A549 (cell line): ENCODE measurements around the gene TRMU. TPM values are rescaled to one million over a fixed set of nuclear protein-coding genes. Genes with fewer than 3 reads are reported as not detected.

Source experiments
- ATAC-seq, 2 experiments: fragments of 200-7000 bp in 1 of 2; fragments of >200 bp in 1 of 2; cut with Nextera tagmentation in 1 of 2; cut with Tn5 transposase in 1 of 2; 3 replicates each; pipeline versions ENCODE4 v1.8.0 to v1.9.1; 2018 to 2020; ENCODE audit warnings: mild to moderate bottlenecking in 1 of 2, moderate library complexity in 1 of 2
- CTCF ChIA-PET: fragments of 300-600 bp; sonication (Branson Sonifier 250); formaldehyde crosslinking; extraction: SDS; loops from one replicate; lab custom pipeline; 2021; ENCODE audit warnings: antibody characterized with exemption, inconsistent platforms; lab: Yijun Ruan, JAX
- POLR2A ChIA-PET: fragments of 350-600 bp; formaldehyde crosslinking; extraction: SDS; loops from one replicate; lab custom pipeline; 2021; ENCODE audit warnings: antibody characterized with exemption, inconsistent platforms; lab: Yijun Ruan, JAX
- DNase-seq, 2 experiments: peaks; one replicate each; pipeline versions ENCODE4 v3.0.0 to v3.0.0-alpha.2; 2011 to 2016; ENCODE audit warnings: low read depth in 1 of 2, low spot score in 1 of 2
- FAIRE-seq: peaks from 2 replicates; lab custom pipeline; 2011; peaks lifted over from hg19 to GRCh38; lab: Jason Lieb, UNC
- H3K27ac ChIP-seq, 2 experiments: fragments of >200 bp; sonication (Bioruptor Twin); formaldehyde crosslinking; 3 replicates each; pipeline ENCODE4 v1.5.1; 2016 to 2017
- H3K4me1 ChIP-seq: fragments of >200 bp; sonication (Bioruptor Twin); formaldehyde crosslinking; 3 replicates; pipeline ENCODE4 v1.6.1; 2016
- H3K4me2 ChIP-seq: fragments of >200 bp; sonication (Bioruptor Twin); formaldehyde crosslinking; 3 replicates; pipeline ENCODE4 v1.6.1; 2016
- H3K4me3 ChIP-seq: fragments of >200 bp; sonication (Bioruptor Twin); formaldehyde crosslinking; 3 replicates; pipeline ENCODE4 v1.5.1; 2016
- H3K9me3 ChIP-seq: fragments of >200 bp; sonication (Bioruptor Twin); formaldehyde crosslinking; 3 replicates; pipeline ENCODE4 v1.6.1; 2016
- ATOH8 ChIP-seq: fragments of 250-450 bp; sonication (Bioruptor Pico); IDR thresholded peaks from 2 replicates; pipeline ENCODE4 v1.5.0; 2020; ENCODE audit warnings: low read depth, mild to moderate bottlenecking, moderate library complexity
- CBX2 ChIP-seq: fragments of 200-600 bp; sonication (generic); IDR thresholded peaks from 2 replicates; pipeline ENCODE4 v1.6.1; 2016; ENCODE audit warnings: low read depth, mild to moderate bottlenecking, borderline replicate concordance
- E2F6 ChIP-seq: IDR thresholded peaks from 2 replicates; pipeline ENCODE4 v1.6.1; 2012; ENCODE audit warnings: low read depth, borderline replicate concordance
- EHF ChIP-seq: fragments of 250-450 bp; sonication (Bioruptor Pico); IDR thresholded peaks from 2 replicates; pipeline ENCODE4 v1.5.0; 2020; ENCODE audit warnings: mild to moderate bottlenecking
- EHMT2 ChIP-seq: fragments of 200-600 bp; sonication (generic); IDR thresholded peaks from 2 replicates; pipeline ENCODE4 v1.6.1; 2016; ENCODE audit warnings: antibody characterized with exemption, low read depth, mild to moderate bottlenecking, moderate library complexity
- ESRRA ChIP-seq: fragments of 150-350 bp; IDR thresholded peaks from 2 replicates; pipeline ENCODE4 v1.6.1; 2014; ENCODE audit warnings: mild to moderate bottlenecking, low read length, borderline replicate concordance
- FOXS1 ChIP-seq: fragments of 250-450 bp; sonication (Bioruptor Pico); IDR thresholded peaks from 2 replicates; pipeline ENCODE4 v1.5.0; 2020; ENCODE audit warnings: mild to moderate bottlenecking, moderate library complexity
- HDAC2 ChIP-seq: fragments of 200-600 bp; sonication (generic); IDR thresholded peaks from 2 replicates; pipeline ENCODE4 v1.6.1; 2016
- HEYL ChIP-seq: fragments of 250-450 bp; sonication (Bioruptor Pico); IDR thresholded peaks from 2 replicates; pipeline ENCODE4 v1.8.0; 2021; ENCODE audit warnings: mild to moderate bottlenecking, moderate library complexity
- JUN ChIP-seq, 2 experiments: fragments of >200 bp; sonication (Bioruptor Twin); formaldehyde crosslinking; IDR thresholded peaks; 2 replicates in 1 of 2; 3 replicates in 1 of 2; pipeline ENCODE4 v1.6.1; 2016 to 2017
- KDM1A ChIP-seq: fragments of 200-600 bp; sonication (generic); IDR thresholded peaks from 2 replicates; pipeline ENCODE4 v1.6.1; 2016; ENCODE audit warnings: low read depth, mild to moderate bottlenecking
- MAFK ChIP-seq: fragments of 450-650 bp; IDR thresholded peaks from 2 replicates; pipeline ENCODE4 v1.6.1; 2014; ENCODE audit not compliant: partially characterized antibody
- MYC ChIP-seq: IDR thresholded peaks from 2 replicates; pipeline ENCODE4 v1.6.1; 2012; ENCODE audit warnings: mild to moderate bottlenecking, inconsistent platforms, low read length, improper control_type of control experiment, borderline replicate concordance
- NPAS2 ChIP-seq: fragments of 250-450 bp; sonication (Bioruptor Pico); IDR thresholded peaks from 2 replicates; pipeline ENCODE4 v1.8.0; 2022; ENCODE audit warnings: mild to moderate bottlenecking, moderate library complexity, borderline replicate concordance
- POLR2AphosphoS2 ChIP-seq: conservative IDR thresholded peaks from 2 replicates; pipeline ENCODE4 v1.6.1; 2012; ENCODE audit warnings: low read length, improper control_type of control experiment, inconsistent platforms
- RCOR1 ChIP-seq: fragments of 150-350 bp; IDR thresholded peaks from 2 replicates; pipeline ENCODE4 v1.6.1; 2014; ENCODE audit warnings: antibody characterized with exemption, low read length, low read depth
- TP53 ChIP-seq: fragments of 250-450 bp; sonication (Bioruptor Pico); IDR thresholded peaks from 2 replicates; pipeline ENCODE4 v1.5.0; 2021; ENCODE audit warnings: mild to moderate bottlenecking, moderate library complexity
- USF2 ChIP-seq: fragments of 450-650 bp; IDR thresholded peaks from 2 replicates; pipeline ENCODE4 v1.6.1; 2014; ENCODE audit warnings: antibody characterized with exemption
- ZNF302 ChIP-seq: fragments of 250-450 bp; sonication (Bioruptor Pico); IDR thresholded peaks from 2 replicates; pipeline ENCODE4 v1.9.0; 2021; ENCODE audit warnings: inconsistent platforms, mild to moderate bottlenecking, moderate library complexity
- WGBS: methylation state at CpG from one replicate; pipeline ENCODE4 v1.1.6; 2017; ENCODE audit errors: missing lambda C conversion rate; 5-methylcytosine and 5-hydroxymethylcytosine counted together
- polyA plus RNA-seq, 4 experiments: library from polyadenylated mRNA; depleted of rRNA in 3 of 4; stranded (reverse); fragments of >200 nt; fragmentation: RNase III in 1 of 4; extraction: RNeasy Plus Mini Kit Qiagen cat#74134 plus additional on column Dnase treatment in 1 of 4; gene quantifications; 2 replicates in 3 of 4; 3 replicates in 1 of 4; pipeline ENCODE4 v1.2.3, GENCODE V29; 2011 to 2017
- TF ChIP-seq, protein P1 (sequence below): IDR thresholded peaks from 2 replicates; pipeline ENCODE4 v1.6.1; 2012
- TF ChIP-seq, protein P2 (sequence below): fragments of >200 bp; sonication (Bioruptor Twin); formaldehyde crosslinking; IDR thresholded peaks from 2 replicates; pipeline ENCODE4 v1.6.1; 2016
- TF ChIP-seq, protein P3 (sequence below): fragments of >200 bp; sonication (Bioruptor Twin); formaldehyde crosslinking; IDR thresholded peaks from 3 replicates; pipeline ENCODE4 v1.5.1; 2016

Gene TRMU
- polyA plus RNA-seq, 2 of the 4 experiments (the other 2 are of a cell fraction) = 33.4 to 44.1 TPM

DNA sequence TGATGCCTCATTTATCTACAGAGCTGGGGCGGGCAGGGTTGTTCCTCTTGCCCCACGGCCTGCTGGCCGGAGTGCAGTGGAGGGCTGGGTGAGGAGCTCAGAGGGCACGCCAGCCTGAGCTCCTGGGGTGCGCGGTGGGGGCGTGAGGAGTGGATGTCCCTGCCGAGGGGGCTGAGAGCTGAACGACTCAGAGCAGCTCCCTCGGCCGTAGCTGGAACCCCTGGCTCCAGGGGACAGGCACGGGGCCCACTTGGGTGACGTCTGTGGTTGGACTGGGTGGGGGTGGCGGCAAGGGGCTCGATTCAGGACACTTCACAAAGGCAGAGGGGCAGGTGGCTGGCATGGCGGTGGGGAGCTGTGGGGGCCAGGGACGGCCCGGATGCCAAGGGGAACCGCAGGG, 62.4 kb downstream of the TRMU start:
- Histone ChIP-seq H3K9me3 (no peaks in the 10 kb centered on the region), H3K4me1 (no peaks in the 10 kb centered on the region), H3K27ac (no peak overlapping the region), H3K4me3 (no peak overlapping the region), H3K4me2 (no peak overlapping the region)
- ChIA-PET CTCF (interaction anchor here (0.8 to 2.5 kb wide), 4 partner anchors 14 to 145 kb away, joined by 3 to 9 read pairs (median 5); no protein-coding TSS in a partner anchor), POLR2A (no interaction called here)
- ATAC-seq = no peak
- DNase-seq = no peak
- 96% methylated on average over 3 of the region's 19 CpGs for WGBS
- no peak for FAIRE-seq
- TF ChIP-seq ESRRA (no peak), FOXS1 (CRISPR knock-in tag) (no peak), ZNF302 (no peak), POLR2AphosphoS2 (no peak), MYC (no peak), KDM1A (no peak), TP53 (CRISPR knock-in tag) (no peak), CBX2 (no peak), NPAS2 (no peak), E2F6 (no peak), EHF (CRISPR knock-in tag) (no peak), ATOH8 (CRISPR knock-in tag) (no peak), EHMT2 (no peak), HEYL (CRISPR knock-in tag) (no peak)
- TF ChIP-seq, protein P1, sequence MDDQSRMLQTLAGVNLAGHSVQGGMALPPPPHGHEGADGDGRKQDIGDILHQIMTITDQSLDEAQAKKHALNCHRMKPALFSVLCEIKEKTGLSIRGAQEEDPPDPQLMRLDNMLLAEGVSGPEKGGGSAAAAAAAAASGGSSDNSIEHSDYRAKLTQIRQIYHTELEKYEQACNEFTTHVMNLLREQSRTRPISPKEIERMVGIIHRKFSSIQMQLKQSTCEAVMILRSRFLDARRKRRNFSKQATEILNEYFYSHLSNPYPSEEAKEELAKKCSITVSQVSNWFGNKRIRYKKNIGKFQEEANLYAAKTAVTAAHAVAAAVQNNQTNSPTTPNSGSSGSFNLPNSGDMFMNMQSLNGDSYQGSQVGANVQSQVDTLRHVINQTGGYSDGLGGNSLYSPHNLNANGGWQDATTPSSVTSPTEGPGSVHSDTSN = no peak
- TF ChIP-seq, protein P2, sequence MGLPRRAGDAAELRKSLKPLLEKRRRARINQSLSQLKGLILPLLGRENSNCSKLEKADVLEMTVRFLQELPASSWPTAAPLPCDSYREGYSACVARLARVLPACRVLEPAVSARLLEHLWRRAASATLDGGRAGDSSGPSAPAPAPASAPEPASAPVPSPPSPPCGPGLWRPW = no peak
- TF ChIP-seq, protein P3, sequence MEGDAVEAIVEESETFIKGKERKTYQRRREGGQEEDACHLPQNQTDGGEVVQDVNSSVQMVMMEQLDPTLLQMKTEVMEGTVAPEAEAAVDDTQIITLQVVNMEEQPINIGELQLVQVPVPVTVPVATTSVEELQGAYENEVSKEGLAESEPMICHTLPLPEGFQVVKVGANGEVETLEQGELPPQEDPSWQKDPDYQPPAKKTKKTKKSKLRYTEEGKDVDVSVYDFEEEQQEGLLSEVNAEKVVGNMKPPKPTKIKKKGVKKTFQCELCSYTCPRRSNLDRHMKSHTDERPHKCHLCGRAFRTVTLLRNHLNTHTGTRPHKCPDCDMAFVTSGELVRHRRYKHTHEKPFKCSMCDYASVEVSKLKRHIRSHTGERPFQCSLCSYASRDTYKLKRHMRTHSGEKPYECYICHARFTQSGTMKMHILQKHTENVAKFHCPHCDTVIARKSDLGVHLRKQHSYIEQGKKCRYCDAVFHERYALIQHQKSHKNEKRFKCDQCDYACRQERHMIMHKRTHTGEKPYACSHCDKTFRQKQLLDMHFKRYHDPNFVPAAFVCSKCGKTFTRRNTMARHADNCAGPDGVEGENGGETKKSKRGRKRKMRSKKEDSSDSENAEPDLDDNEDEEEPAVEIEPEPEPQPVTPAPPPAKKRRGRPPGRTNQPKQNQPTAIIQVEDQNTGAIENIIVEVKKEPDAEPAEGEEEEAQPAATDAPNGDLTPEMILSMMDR = no peak

DNA sequence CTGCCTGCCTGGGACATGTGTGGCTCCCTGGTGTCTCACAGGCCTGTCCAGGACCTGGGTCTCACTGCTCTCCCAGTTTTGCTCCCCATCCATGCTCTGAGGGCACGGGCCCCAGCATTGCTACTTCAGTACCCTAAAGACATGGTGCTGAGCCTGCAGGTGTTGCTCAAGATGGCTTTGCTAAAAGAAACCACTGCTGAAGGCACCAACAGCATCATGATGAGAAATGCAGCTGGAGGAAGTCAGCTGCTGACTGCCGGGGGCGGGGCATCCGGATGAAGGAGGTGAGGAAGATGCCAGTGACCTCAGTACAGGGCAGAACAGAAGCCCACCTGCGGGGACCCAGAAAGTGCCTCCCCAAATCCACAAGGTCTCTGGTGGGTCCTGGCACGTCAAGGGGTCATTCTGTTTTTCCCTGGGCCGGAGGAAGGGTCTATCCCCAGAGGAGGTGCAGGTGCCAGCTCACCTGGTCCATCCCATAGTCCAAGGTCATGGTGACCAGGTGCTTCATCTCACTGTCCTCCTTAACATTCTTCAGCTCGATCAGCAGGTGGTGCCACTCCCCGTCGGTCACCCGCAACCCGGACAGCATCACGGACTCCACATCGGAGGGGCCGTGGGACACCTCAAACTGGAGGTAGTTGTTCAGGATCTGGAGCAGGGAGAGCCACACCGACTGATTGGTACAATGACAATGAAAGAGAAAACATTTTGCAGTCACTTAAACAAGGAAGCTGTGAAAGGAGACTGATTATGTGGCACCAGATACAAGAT, 63.9 kb downstream of the TRMU start:
- H3K27ac ChIP-seq = no peak overlapping the region
- no peak for FAIRE-seq
- no peak for DNase-seq
- POLR2A ChIA-PET = no interaction called here
- CTCF ChIA-PET = interaction anchor here (0.8 to 2.5 kb wide), 3 partner anchors 32 to 142 kb away, joined by 3 to 9 read pairs (median 4); no protein-coding TSS in a partner anchor
- TF ChIP-seq RCOR1 (no peak), USF2 (no peak), MAFK (no peak), HDAC2 (no peak), JUN (IDR thresholded peaks at IDR 0.05) (no peak)
- TF ChIP-seq, protein P2 = no peak
- TF ChIP-seq, all 56 proteins: peak for 0
- Histone ChIP-seq H3K9me3 (no peaks in the 10 kb centered on the region), H3K4me1 (no peaks in the 10 kb centered on the region), H3K4me2 (no peak overlapping the region), H3K4me3 (no peak overlapping the region)
- no peak for ATAC-seq
- WGBS = 87% methylated on average over 6 of the region's 16 CpGs
